ENCODE results near the gene SSB.
"Not testable (repeated sequence)": the region's sequence is repeated elsewhere in the genome, so short reads cannot be mapped to it uniquely, and the experiment has no call there.

SSB gene

DNA sequence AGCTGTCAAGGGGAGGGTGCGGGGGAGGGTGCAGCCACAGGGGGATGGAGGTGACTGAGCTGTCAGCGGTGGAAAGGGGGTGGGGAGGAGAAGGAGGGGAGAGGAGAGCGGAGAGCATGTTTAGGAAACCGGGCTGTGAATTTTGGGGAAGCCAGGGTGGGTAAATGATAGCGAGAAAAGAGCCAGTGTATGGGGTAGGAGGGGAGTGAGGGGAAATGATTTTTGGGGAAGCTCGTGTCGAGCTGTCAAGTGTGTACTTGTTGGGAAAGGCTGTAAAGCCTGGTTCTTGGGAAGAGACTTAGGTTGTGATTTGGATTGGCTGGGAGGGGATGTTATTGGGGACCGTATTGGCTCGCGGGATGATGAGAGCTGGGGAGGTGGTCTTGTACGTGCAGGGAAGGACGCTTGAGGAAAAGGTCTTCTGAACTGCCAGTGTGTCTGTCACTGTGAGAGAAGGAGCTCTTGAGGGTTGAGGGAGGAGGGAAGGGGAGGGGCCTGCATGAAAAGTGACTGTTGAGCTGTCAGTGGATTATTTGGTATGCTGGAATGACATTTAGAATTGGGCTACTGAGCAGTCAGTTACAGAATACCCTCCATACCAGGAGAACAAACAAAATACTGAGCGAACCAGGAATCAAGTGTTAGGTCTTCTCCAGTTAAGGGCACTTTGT is 29.6 kb downstream of the SSB start:
- DNase-seq (ENCODE audit: low read depth in 2 of 2), result no peak

- no peak for DNase-seq (ENCODE audit: low read depth in 2 of 2)
These were observed 35.7 kb downstream of the SSB start for GRCh38 chr2:169834401-169834800.

DNA sequence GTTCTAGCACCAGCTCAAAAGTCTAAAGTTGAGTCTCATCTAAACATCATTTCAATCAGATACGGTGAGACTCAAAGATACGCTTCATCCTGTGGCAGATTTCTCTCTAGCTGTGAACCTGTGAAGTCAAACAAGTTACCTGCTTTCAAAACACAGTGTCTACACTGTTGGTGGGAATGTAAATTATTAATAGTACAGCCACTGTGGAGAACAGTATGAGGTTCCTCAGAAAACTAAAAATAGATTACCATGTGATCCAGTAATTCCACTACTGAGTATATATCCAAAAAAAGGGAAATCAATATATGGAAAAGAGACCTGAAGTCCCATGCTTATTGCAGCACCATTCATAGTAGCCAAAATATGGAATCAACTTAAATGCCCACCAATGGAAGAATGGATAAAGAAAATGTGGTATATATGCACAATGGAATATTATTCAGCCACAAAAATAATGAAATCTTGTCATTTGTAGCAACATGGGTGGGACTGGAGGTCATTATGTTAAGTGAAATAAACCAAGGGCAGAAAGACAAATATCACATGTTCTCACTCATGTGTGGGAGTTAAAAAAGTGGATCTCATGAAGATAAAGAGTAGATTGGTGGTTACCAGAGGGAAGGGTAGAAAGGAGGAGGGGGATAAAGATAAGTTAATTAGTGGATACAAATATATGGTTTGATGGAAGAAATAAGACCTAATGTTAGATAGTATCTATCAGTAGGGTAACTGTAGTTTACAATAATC is 40.2 kb downstream of the SSB start:
- no peak for DNase-seq (ENCODE audit: low read depth in 2 of 2)

DNA sequence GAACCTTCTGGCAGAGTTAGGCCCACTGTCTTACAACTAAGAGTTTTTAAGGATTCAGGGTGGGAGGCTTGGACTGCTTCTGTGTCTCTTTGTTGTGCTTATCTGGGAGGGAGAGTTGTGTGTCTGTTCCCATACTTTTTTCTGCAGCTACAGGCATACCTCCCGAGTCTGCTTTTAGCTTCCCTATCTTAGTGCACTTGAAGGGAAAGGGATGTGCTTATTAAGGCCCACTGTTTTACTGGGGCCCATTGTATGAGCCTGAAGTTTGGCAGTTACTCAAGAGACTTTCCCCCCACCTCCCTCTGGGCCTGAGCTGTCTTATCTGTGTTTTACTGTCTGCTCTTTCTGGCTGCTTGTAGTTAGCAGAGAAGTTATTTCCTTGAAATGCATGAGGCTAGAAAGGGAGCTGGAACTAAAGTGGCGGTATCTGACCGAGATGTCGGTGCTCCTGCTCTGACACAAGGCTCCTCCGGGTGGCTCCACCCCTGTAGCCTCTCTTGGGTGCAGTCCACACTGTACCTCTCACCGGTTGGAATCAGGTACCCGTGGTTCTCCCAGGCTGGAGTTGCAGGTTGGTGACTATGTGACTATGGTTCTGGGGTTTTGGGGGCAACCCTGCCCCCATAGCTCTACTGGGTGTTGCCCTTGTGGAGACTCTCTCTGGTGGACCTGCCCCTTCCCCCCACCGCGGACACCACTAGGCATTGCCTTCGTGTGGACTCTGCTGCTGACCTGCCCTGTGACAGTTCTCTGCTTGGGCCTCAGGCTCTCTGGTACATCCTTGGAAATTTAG is 41.5 kb downstream of the SSB start:
- DNase-seq (ENCODE audit: low read depth in 2 of 2), result no peak

GRCh38 chr2:169840747-169841142 is 42.1 kb downstream of the SSB start:
- no peak for DNase-seq (ENCODE audit: low read depth in 2 of 2)

DNA sequence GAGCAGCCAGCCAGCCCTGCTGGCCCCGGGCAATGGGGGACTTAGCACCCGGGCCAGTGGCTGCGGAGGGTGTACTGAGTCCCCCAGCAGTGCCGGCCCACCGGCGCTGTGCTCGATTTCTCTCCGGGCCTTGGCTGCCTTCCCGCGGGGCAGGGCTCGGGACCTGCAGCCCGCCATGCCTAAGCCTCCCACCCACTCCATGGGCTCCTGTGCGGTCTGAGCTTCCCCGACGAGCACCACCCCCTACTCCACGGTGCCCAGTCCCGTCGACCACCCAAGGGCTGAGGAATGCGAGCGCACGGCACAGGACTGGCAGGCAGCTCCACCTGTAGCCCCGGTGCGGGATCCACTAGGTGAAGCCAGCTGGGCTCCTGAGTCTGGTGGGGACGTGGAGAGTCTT is 43.0 kb downstream of the SSB start:
- not testable (repeated sequence) for DNase-seq (ENCODE audit: low read depth in 2 of 2)

GRCh38 chr2:169845016-169845415 is 46.3 kb downstream of the SSB start:
- no peak for DNase-seq (ENCODE audit: low read depth in 2 of 2)

GRCh38 chr2:169848959-169849693 is 50.5 kb downstream of the SSB start:
- DNase-seq (ENCODE audit: low read depth in 2 of 2), result not testable (repeated sequence)

GRCh38 chr2:169849710-169850109 is 51.0 kb downstream of the SSB start:
- no peak for DNase-seq (ENCODE audit: low read depth in 2 of 2)

DNA sequence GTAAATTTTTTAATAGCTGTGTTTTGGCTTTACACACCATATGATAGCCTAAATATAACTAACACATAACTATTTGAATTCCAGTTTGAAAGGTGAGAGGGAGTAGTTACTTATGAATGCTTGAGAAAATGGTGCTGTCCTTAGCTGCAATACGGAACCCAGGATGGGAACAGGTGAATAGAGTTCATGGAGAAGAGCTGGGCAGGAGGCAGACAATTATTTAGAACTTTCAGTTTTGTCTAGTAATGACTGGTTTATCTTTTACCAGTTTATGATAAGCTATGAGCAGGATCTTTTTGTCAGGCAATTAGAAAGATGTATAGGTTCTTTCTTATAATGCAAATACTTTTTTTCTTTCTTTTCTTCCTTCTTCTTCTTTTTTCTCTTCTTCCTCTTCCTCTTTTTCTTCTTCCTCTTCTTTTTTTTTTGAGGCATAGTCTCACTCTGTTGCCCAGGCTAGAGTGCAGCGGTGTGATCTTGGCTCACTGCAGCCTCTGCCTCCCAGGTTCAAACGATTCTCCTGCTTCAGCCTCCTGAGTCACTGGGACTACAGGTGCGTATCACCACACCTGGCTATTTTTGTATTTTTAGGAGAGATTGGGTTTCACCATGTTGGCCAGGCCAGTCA is 54.5 kb downstream of the SSB start:
- no peak for DNase-seq (ENCODE audit: low read depth in 2 of 2)

GRCh38 chr2:169855281-169856258 is 56.9 kb downstream of the SSB start:
- not testable (repeated sequence) for DNase-seq (ENCODE audit: low read depth in 2 of 2)

GRCh38 chr2:169859423-169859822 is 60.8 kb downstream of the SSB start:
- no peak for DNase-seq (ENCODE audit: low read depth in 2 of 2)

DNA sequence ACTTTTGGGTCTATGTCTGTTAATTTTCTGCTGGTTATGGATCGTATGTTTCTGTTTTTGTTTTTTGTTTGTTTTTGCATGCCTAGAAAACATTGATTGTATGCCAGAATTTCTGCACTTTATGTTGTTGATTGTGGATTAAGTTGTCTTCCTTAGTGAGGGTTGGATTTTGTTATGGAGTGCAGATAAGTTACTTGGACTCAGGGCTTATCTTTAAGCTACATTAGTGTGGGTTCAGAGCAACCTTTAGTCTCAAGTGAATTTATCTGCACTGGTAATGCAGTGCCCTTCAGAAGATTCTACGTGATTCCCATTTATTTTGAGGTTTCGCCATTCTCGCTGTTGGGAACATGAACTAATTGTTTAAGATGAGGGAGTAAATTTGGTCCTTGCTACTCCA is 61.5 kb downstream of the SSB start:
- DNase-seq (ENCODE audit: low read depth in 2 of 2), result no peak

Measured in fibroblast of skin of left quadriceps (primary cell).